Measurements from ENCODE around the gene ETS2. TPM values are rescaled to one million over a fixed set of nuclear protein-coding genes. Genes with fewer than 3 reads are reported as not detected.

The ETS2 gene
- total RNA-seq, 1 donor from 2014 or later: 15.4 TPM

DNA sequence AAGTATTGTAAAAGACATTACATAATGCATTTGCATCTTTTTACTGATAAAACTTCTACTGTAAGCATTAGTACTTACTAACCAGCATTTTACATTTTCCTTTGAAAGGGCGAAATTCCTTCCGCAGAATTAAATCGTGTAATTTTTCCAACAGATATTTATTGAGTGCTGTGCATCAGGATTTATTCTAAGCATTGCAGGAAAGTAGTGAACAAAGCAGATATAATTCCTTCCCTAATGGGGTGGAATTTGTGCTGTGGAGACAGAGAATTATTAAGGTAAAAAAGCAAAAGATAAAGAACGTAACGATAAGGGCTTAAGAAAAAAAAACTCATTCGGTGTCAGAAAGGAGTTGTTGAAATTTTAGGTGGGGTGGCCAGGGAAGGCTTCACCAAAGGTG lies 7.6 kb upstream of the ETS2 start:
- Mint-ChIP-seq H3K36me3 (ENCODE audit: low read depth) (no peaks in the 10 kb centered on the region), H3K27me3 (ENCODE audit: low read depth) (peaks cover 2% of the 10 kb centered on the region), H3K27ac (ENCODE audit: unreplicated experiment) (no peak overlapping the region), H3K4me1 (peaks cover 9% of the 10 kb centered on the region), H3K4me3 (no peak overlapping the region), H3K9me3 (no peaks in the 10 kb centered on the region)
- DNase-seq (ENCODE audit: low read depth, low spot score): no peak
- TF ChIP-seq CTCF (conservative IDR thresholded peaks at IDR 0.05): no peak

DNA sequence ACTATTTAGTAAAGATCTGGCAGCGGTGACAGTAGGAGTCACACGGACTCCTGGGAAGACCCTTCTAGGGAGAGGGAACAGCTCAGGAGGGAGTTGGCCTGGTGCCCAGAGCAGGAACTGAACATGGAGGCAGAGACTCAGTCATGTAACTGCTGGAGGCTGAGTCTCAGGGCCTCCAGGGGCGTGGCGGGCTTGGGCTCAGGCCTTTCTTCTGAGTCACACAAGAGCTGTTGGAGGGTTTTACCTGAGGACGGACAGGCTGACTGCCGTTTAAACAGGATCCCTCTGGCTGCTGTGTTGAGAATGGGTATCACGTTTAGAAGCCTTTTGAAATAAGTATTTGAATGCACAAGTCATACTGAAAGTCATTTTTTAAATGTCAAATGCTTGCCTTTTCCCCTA lies 7.2 kb upstream of the ETS2 start:
- no peak for TF ChIP-seq CTCF (conservative IDR thresholded peaks at IDR 0.05)
- peaks cover 9% of the 10 kb centered on the region for H3K4me1 Mint-ChIP-seq
- H3K27ac Mint-ChIP-seq (ENCODE audit: unreplicated experiment): no peak overlapping the region
- no peak overlapping the region for H3K4me3 Mint-ChIP-seq
- H3K36me3 Mint-ChIP-seq (ENCODE audit: low read depth): no peaks in the 10 kb centered on the region
- H3K27me3 Mint-ChIP-seq (ENCODE audit: low read depth): peaks cover 2% of the 10 kb centered on the region
- no peak for DNase-seq (ENCODE audit: low read depth, low spot score)
- H3K9me3 Mint-ChIP-seq: no peaks in the 10 kb centered on the region

DNA sequence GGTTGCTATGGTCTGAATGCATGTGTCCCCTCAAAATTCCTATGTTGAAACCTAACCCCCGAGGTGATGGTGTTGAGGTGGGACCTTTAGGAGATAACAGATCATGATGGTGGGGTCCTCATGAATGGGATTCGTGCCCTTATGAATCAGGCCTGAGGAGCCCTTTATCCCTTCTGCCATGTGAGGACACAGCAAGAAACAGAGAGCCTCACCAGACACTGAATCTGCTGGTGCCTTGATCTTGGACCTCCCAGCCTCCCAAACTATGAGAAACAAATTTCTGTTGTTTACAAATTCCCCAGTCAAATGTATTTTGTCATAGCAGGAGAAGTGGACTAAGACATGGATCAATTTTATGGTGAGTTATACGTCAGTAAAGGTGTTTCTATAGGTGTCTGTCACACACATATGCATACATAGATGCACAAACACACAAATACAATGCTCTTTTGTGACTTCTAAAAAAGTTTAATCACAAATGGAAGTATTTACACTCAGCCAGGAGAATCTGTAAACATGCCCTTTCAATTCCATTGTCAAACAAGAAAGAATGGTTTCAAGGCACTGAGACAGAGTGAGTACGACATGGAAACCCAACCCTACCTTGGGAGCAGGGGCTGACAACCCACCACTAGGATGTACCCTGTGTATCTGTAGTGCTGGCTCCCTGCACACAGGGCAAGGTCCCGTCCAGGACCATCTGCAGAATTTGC lies 5.5 kb upstream of the ETS2 start:
- no peak for DNase-seq (ENCODE audit: low read depth, low spot score)
- Mint-ChIP-seq H3K27me3 (ENCODE audit: low read depth) (peaks cover 4% of the 10 kb centered on the region), H3K36me3 (ENCODE audit: low read depth) (no peaks in the 10 kb centered on the region), H3K27ac (ENCODE audit: unreplicated experiment) (no peak overlapping the region), H3K4me1 (peaks cover 14% of the 10 kb centered on the region), H3K4me3 (no peak overlapping the region), H3K9me3 (no peaks in the 10 kb centered on the region)
- no peak for TF ChIP-seq CTCF (conservative IDR thresholded peaks at IDR 0.05)

- no peak overlapping the region for H3K27ac Mint-ChIP-seq (ENCODE audit: unreplicated experiment)
- peaks cover 4% of the 10 kb centered on the region for H3K27me3 Mint-ChIP-seq (ENCODE audit: low read depth)
- DNase-seq (ENCODE audit: low read depth, low spot score): no peak
- TF ChIP-seq CTCF (conservative IDR thresholded peaks at IDR 0.05): no peak
- no peak overlapping the region for H3K4me3 Mint-ChIP-seq
- peaks cover 14% of the 10 kb centered on the region for H3K4me1 Mint-ChIP-seq
- H3K9me3 Mint-ChIP-seq: no peaks in the 10 kb centered on the region
- H3K36me3 Mint-ChIP-seq (ENCODE audit: low read depth): no peaks in the 10 kb centered on the region
Observed at GRCh38 chr21:38800924-38801744, 4.6 kb upstream of the ETS2 start.

- no peak for TF ChIP-seq CTCF (conservative IDR thresholded peaks at IDR 0.05)
- no peaks in the 10 kb centered on the region for H3K36me3 Mint-ChIP-seq (ENCODE audit: low read depth)
- peaks cover 8% of the 10 kb centered on the region for H3K27me3 Mint-ChIP-seq (ENCODE audit: low read depth)
- H3K9me3 Mint-ChIP-seq: no peaks in the 10 kb centered on the region
- peaks cover 20% of the 10 kb centered on the region for H3K4me1 Mint-ChIP-seq
- peak overlapping the region; percentile 45 for H3K4me3 Mint-ChIP-seq
- DNase-seq (ENCODE audit: low read depth, low spot score): no peak
- no peak overlapping the region for H3K27ac Mint-ChIP-seq (ENCODE audit: unreplicated experiment)
Observed at GRCh38 chr21:38802050-38803026, 3.4 kb upstream of the ETS2 start.

Measured in neural crest cell (in vitro differentiated cells).